GM12878 (cell line): ENCODE data around the gene GNAL. TPM values are rescaled to one million over a fixed set of nuclear protein-coding genes. Genes with fewer than 3 reads are reported as not detected.

Experiments used
- ATAC-seq: fragments of 200-7000 bp; cut with Tn5 transposase; 3 replicates; pipeline ENCODE4 v1.9.1; 2020; ENCODE audit warnings: mild to moderate bottlenecking, moderate library complexity
- BruUV-seq: library from RNA; stranded (reverse); fragments of 400-500 nt; replicated peaks from 2 replicates; lab custom pipeline; 2021; lab: Mats Ljungman, UMichigan
- CTCF ChIA-PET: fragments of 300-600 bp; sonication (Branson Sonifier 250); formaldehyde crosslinking; extraction: SDS; loops from one replicate; lab custom pipeline; 2021; ENCODE audit warnings: inconsistent platforms; lab: Yijun Ruan, JAX
- POLR2A ChIA-PET: fragments of 350-600 bp; formaldehyde crosslinking; extraction: SDS; loops from one replicate; lab custom pipeline; 2021; ENCODE audit warnings: inconsistent platforms; lab: Charles Lee
- RAD21 ChIA-PET: fragments of 300-600 bp; sonication (Branson Sonifier 250); formaldehyde crosslinking; loops from one replicate; lab custom pipeline; 2023; ENCODE audit warnings: antibody characterized with exemption; ENCODE audit not compliant: unreplicated experiment; lab: Charles Lee
- SMC1A ChIA-PET: fragments of 300-600 bp; sonication (Branson Sonifier 250); formaldehyde crosslinking; loops from one replicate; lab custom pipeline; 2023; ENCODE audit not compliant: unreplicated experiment, uncharacterized antibody; lab: Charles Lee
- DNase-seq: peaks from one replicate; pipeline ENCODE4 v3.0.0-alpha.2; 2011; ENCODE audit warnings: low read depth, low spot score
- FAIRE-seq: peaks from 3 replicates; lab custom pipeline; 2011; peaks lifted over from hg19 to GRCh38; lab: Jason Lieb, UNC
- H2AFZ ChIP-seq: 2 replicates; pipeline ENCODE4 v1.6.0; 2011; ENCODE audit warnings: low read depth, low read length, control low read depth; ENCODE audit not compliant: control insufficient read depth
- H3K27ac ChIP-seq: 2 replicates; pipeline ENCODE4 v1.5.1; 2011; ENCODE audit warnings: control low read depth; ENCODE audit not compliant: control insufficient read depth, insufficient read depth
- H3K27me3 ChIP-seq, 2 experiments: replicated peaks in 1 of 2; 2 replicates each; pipeline versions ENCODE4 v1.6.0 to v1.6.1; 2011; ENCODE audit warnings: low read length in 1 of 2; ENCODE audit not compliant: control insufficient read depth in 2 of 2, insufficient read depth in 2 of 2
- H3K36me3 ChIP-seq, 2 experiments: 2 replicates each; pipeline ENCODE4 v1.5.1; 2011; ENCODE audit warnings: low read length in 1 of 2; ENCODE audit not compliant: control insufficient read depth in 2 of 2, insufficient read depth in 2 of 2
- H3K4me1 ChIP-seq: 2 replicates; pipeline ENCODE4 v1.6.1; 2011; ENCODE audit warnings: mild to moderate bottlenecking, low read length, moderate library complexity, mixed read lengths; ENCODE audit not compliant: control insufficient read depth, insufficient read depth
- H3K4me2 ChIP-seq: 2 replicates; pipeline ENCODE4 v1.6.0; 2011; ENCODE audit warnings: control low read depth; ENCODE audit not compliant: control insufficient read depth, insufficient read depth
- H3K4me3 ChIP-seq: fragments of 200-600 bp; sonication (generic); 2 replicates; pipeline ENCODE4 v1.5.1; 2016
- H3K79me2 ChIP-seq: 2 replicates; pipeline ENCODE4 v1.6.0; 2011; ENCODE audit warnings: low read length; ENCODE audit not compliant: control insufficient read depth, insufficient read depth
- H3K9ac ChIP-seq: 2 replicates; pipeline ENCODE4 v1.8.0; 2011; ENCODE audit warnings: low read length, control low read depth, mixed read lengths; ENCODE audit not compliant: control insufficient read depth, insufficient read depth
- H3K9me3 ChIP-seq: replicated peaks from 3 replicates; pipeline ENCODE4 v1.5.1; 2011; ENCODE audit warnings: mild to moderate bottlenecking, low read length; ENCODE audit not compliant: control insufficient read depth, insufficient read depth
- H4K20me1 ChIP-seq: 2 replicates; pipeline ENCODE4 v1.6.0; 2011; ENCODE audit not compliant: control insufficient read depth, insufficient read depth
- CHD4 ChIP-seq: fragments of 200-600 bp; sonication (generic); IDR thresholded peaks from 2 replicates; pipeline ENCODE4 v1.6.1; 2016; ENCODE audit warnings: mild to moderate bottlenecking
- CREB1 ChIP-seq: IDR thresholded peaks from 2 replicates; pipeline ENCODE4 v1.6.1; 2012; ENCODE audit warnings: low read depth, mild to moderate bottlenecking, inconsistent platforms
- HSF1 ChIP-seq: fragments of 150-350 bp; IDR thresholded peaks from 2 replicates; pipeline ENCODE4 v1.6.1; 2014; ENCODE audit warnings: mild to moderate bottlenecking, low read depth, low read length
- IRF4 ChIP-seq: IDR thresholded peaks from 2 replicates; pipeline ENCODE4 v1.6.1; 2011; ENCODE audit warnings: low read depth, low read length
- LARP7 ChIP-seq: fragments of 450-650 bp; IDR thresholded peaks from 2 replicates; pipeline ENCODE4 v1.6.1; 2017; ENCODE audit warnings: mild to moderate bottlenecking
- MEF2B ChIP-seq: fragments of 450-650 bp; IDR thresholded peaks from 2 replicates; pipeline ENCODE4 v1.6.1; 2018; ENCODE audit warnings: mild to moderate bottlenecking, moderate library complexity; ENCODE audit not compliant: partially characterized antibody, poor library complexity, severe bottlenecking
- NR2C1 ChIP-seq: fragments of 450-650 bp; IDR thresholded peaks from 2 replicates; pipeline ENCODE4 v1.6.1; 2017; ENCODE audit warnings: antibody characterized with exemption, mild to moderate bottlenecking, moderate library complexity
- PML ChIP-seq: IDR thresholded peaks from 2 replicates; pipeline ENCODE4 v1.6.1; 2012; ENCODE audit warnings: low read length, inconsistent platforms
- RB1 ChIP-seq: fragments of 450-650 bp; formaldehyde crosslinking; IDR thresholded peaks from 2 replicates; pipeline ENCODE4 v1.6.1; 2017; ENCODE audit warnings: mild to moderate bottlenecking, borderline replicate concordance
- RELB ChIP-seq: fragments of 450-650 bp; IDR thresholded peaks from 2 replicates; pipeline ENCODE4 v1.6.1; 2017; ENCODE audit warnings: low read depth, mild to moderate bottlenecking, moderate library complexity
- RUNX3 ChIP-seq: IDR thresholded peaks from 2 replicates; pipeline ENCODE4 v1.6.1; 2012; ENCODE audit warnings: low read length, inconsistent platforms
- SRF ChIP-seq, 2 experiments: IDR thresholded peaks; 2 replicates each; pipeline ENCODE4 v1.6.1; 2011; ENCODE audit warnings: low read depth in 2 of 2, low read length in 2 of 2, mild to moderate bottlenecking in 1 of 2, moderate library complexity in 1 of 2
- ZNF622 ChIP-seq: fragments of 450-650 bp; IDR thresholded peaks from 2 replicates; pipeline ENCODE4 v1.6.1; 2017; ENCODE audit warnings: mild to moderate bottlenecking, inconsistent platforms
- WGBS: methylation state at CpG from one replicate; pipeline ENCODE4 v1.1.6; 2016; ENCODE audit warnings: low lambda C conversion rate; ENCODE audit not compliant: insufficient replicate concordance, insufficient coverage; ENCODE audit errors: missing lambda C conversion rate; 5-methylcytosine and 5-hydroxymethylcytosine counted together
- in situ Hi-C: fragments of 300-500 bp; cut with MboI; formaldehyde crosslinking; loops from 9 replicates; pipeline ENCODE4 v1.14.3; 2018; ENCODE audit warnings: mixed read lengths
- intact Hi-C: fragments of 100-400 bp; cut with micrococcal nuclease; formaldehyde crosslinking; loops from one replicate; pipeline ENCODE4 v1.14.2; 2022; ENCODE audit not compliant: unreplicated experiment
- polyA plus RNA-seq, 11 experiments: library from polyadenylated mRNA; depleted of rRNA in 4 of 11; unstranded in 6 of 11; stranded (reverse) in 5 of 11; fragments of >200 nt; fragmentation: Nextera tagmentation in 4 of 11; fragmentation: Illumina TruSeq in 1 of 11; extraction: Ambion mirVana in 4 of 11; extraction: Trizol in 1 of 11; gene quantifications; 1 replicate in 1 of 11; 2 replicates in 10 of 11; pipeline versions ENCODE4 v1.2.1 to v1.2.3, GENCODE V29; 2011 to 2016; ENCODE audit warnings: inconsistent platforms in 2 of 11, missing spikeins in 2 of 11, low read depth in 1 of 11
- total RNA-seq, 4 experiments: library from RNA; depleted of rRNA in 3 of 4; stranded (reverse); fragments of >200 nt in 3 of 4; fragmentation: Illumina TruSeq in 1 of 4; extraction: Trizol in 1 of 4; gene quantifications; 2 replicates each; pipeline versions ENCODE4 v1.2.1 to v1.2.3, GENCODE V29; 2013 to 2021
- TF ChIP-seq, protein P1 (sequence below): IDR thresholded peaks from 2 replicates; pipeline ENCODE4 v1.6.1; 2012; ENCODE audit warnings: low read depth, low read length, improper control_type of control experiment

Gene GNAL
- total and polyA plus RNA-seq, 10 of the 15 experiments (the other 5 are each of a cell fraction or from before 2014, with no cell fraction given): 0.02 to 0.39 (median 0.05) TPM; not detected in 5

DNA sequence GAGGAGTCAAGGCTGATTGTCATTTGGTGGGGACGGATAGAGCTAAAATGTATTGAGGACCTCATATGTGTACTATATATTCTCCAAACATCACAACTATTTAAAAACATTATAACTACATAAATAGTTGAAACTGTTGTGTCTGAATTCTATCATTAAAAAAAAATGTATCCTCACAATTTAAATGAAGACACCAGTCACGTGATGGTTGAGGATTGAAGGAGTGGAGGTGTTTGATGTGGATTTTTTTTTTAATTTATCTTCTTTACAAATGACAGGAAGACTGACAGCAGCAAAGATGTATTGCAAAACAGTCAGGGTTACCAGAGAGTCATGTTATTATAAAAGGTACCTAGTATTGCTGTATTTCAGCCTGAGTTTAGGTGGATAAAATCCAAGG is 30.0 kb downstream of the GNAL start:
- H4K20me1 ChIP-seq: no peaks in the 10 kb centered on the region
- intact Hi-C loops (no loop called here), in situ Hi-C loops (no loop called here)
- no peak overlapping the region for H3K4me3 ChIP-seq
- no peak overlapping the region for H2AFZ ChIP-seq
- ChIA-PET CTCF (no interaction called here), SMC1A (no interaction called here), POLR2A (no interaction called here), RAD21 (no interaction called here)
- no TSS peak for BruUV-seq
- no peaks in the 10 kb centered on the region for H3K36me3 ChIP-seq
- no peak overlapping the region for H3K27ac ChIP-seq
- no peak for FAIRE-seq
- WGBS: 26% methylated on average over 2 of the region's 2 CpGs
- H3K27me3 ChIP-seq: no peaks in the 10 kb centered on the region
- H3K9ac ChIP-seq: no peak overlapping the region
- H3K4me1 ChIP-seq: no peaks in the 10 kb centered on the region
- TF ChIP-seq, protein P1, sequence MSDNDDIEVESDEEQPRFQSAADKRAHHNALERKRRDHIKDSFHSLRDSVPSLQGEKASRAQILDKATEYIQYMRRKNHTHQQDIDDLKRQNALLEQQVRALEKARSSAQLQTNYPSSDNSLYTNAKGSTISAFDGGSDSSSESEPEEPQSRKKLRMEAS: no peak
- TF ChIP-seq IRF4: no peak
- no peak for TF ChIP-seq NR2C1
- no peak for TF ChIP-seq LARP7
- no peak for TF ChIP-seq MEF2B
- TF ChIP-seq RB1: no peak
- no peak for TF ChIP-seq SRF (IDR thresholded peaks at IDR 0.05; ENCODE audit: low read depth in 2 of 2, low read length in 2 of 2)
- TF ChIP-seq CHD4: no peak
- no peak for TF ChIP-seq RELB
- no peak for TF ChIP-seq RUNX3
- TF ChIP-seq HSF1: no peak
- no peak for TF ChIP-seq CREB1
- TF ChIP-seq ZNF622: no peak
- no peak for TF ChIP-seq PML
- DNase-seq: no peak
- ATAC-seq: no peak
- H3K79me2 ChIP-seq: no peaks in the 10 kb centered on the region
- no peaks in the 10 kb centered on the region for H3K9me3 ChIP-seq
- H3K4me2 ChIP-seq: no peak overlapping the region
